Mesothelial cell of epicardium (in vitro differentiated cells): Measurements from ENCODE around the gene P2RX5. TPM values are rescaled to one million over a fixed set of nuclear protein-coding genes. Genes with fewer than 3 reads are reported as not detected.

Experiments
- DNase-seq, 2 experiments: peaks; one replicate each; pipeline ENCODE4 v3.0.0; 2021; ENCODE audit warnings: low spot score in 2 of 2; ENCODE audit not compliant: unreplicated experiment in 2 of 2
- H3K27ac Mint-ChIP-seq: 2 replicates; pipeline ENCODE4 v1.8.0; 2021; ENCODE audit warnings: mixed read lengths
- H3K27me3 Mint-ChIP-seq: 2 replicates; pipeline ENCODE4 v1.8.0; 2021; ENCODE audit warnings: low read depth, mixed read lengths
- H3K36me3 Mint-ChIP-seq: 2 replicates; pipeline ENCODE4 v1.8.0; 2021; ENCODE audit warnings: mixed read lengths
- H3K4me1 Mint-ChIP-seq: 2 replicates; pipeline ENCODE4 v1.8.0; 2021; ENCODE audit warnings: mixed read lengths
- H3K4me3 Mint-ChIP-seq: 2 replicates; pipeline ENCODE4 v1.8.0; 2021; ENCODE audit warnings: mild to moderate bottlenecking, moderate library complexity, mixed read lengths
- H3K9me3 Mint-ChIP-seq: 2 replicates; pipeline ENCODE4 v1.8.0; 2021; ENCODE audit warnings: mixed read lengths
- total RNA-seq: library from RNA; stranded (reverse); gene quantifications from 3 replicates; pipeline ENCODE4 v1.2.1, GENCODE V29; 2021
- TF ChIP-seq, protein P1 (sequence below): fragments of 200-600 bp; sonication (generic); IDR thresholded peaks from one replicate; pipeline ENCODE4 v1.5.0; 2021; ENCODE audit warnings: antibody characterized with exemption; ENCODE audit not compliant: unreplicated experiment

The P2RX5 gene
- total RNA-seq, 1 donor from 2014 or later = 0.18 TPM

DNA sequence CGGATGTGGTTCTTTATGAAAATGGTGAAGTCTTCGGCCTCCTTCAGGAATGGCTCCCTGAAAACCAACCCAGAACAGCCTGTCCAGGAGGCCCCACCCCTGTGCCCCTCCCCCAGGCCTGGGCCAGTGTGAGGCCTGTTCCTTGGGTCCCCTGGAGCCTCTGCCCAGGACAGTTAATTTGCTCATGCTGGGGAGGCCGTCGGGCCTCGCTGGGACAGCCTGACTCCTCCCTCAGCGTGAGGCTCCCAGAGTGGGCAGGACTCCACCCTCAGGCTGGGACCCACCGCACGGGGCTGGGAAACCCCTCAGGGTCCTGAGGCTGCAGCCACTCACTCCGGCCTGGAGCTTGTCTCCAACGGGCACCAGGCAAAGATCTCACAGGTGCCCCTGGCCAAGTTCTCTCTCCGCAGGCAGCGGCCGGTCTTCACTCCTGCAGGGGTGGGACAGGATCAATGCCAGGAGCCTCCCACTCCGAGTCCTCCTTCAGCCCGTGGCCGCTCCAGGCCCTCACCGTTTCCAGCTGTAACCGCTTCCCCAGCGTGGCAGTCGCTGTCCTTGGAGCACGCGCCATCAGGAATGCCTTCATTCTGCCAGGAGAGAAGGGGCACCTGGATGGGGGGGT lies 5.8 kb downstream of the P2RX5 start:
- H3K4me1 Mint-ChIP-seq = peaks cover 2% of the 10 kb centered on the region
- H3K27ac Mint-ChIP-seq = no peak overlapping the region

DNA sequence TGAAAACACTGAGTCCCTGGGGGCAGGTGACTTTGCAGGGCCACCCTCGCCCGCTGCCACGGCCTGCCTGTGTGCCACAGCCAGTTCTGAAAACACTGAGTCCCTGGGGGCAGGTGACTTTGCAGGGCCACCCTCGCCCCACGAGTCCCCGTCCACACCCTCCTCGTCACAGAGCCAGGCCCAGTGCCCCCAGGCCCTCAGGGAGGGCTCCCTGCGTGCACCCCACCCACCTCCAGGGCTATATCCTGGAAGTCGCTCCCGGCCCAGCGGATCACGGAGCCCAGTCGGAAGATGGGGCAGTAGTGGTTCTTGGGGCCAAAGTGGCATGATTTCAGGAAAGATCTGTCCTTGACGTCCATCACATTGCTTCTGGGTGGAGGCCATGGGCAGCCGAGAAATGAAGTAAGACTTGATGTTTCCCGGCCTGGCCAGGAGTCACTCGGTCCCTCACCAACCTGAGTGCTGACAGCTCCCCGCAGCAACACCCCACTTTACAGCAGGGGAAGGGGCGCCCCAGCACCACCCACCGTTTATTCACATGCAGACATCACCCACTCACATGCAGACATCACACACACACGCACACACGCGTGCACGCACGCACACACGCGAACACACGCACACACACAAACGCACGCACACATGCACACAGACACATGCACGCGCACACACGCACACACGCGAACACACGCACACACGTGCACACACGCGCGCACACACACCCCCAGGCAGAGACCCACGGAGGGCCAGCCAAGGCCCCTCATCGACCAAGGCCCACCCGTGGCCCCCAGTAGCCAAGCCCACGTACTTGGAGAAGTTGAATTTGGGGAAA lies 6.5 kb downstream of the P2RX5 start:
- TF ChIP-seq, protein P1, sequence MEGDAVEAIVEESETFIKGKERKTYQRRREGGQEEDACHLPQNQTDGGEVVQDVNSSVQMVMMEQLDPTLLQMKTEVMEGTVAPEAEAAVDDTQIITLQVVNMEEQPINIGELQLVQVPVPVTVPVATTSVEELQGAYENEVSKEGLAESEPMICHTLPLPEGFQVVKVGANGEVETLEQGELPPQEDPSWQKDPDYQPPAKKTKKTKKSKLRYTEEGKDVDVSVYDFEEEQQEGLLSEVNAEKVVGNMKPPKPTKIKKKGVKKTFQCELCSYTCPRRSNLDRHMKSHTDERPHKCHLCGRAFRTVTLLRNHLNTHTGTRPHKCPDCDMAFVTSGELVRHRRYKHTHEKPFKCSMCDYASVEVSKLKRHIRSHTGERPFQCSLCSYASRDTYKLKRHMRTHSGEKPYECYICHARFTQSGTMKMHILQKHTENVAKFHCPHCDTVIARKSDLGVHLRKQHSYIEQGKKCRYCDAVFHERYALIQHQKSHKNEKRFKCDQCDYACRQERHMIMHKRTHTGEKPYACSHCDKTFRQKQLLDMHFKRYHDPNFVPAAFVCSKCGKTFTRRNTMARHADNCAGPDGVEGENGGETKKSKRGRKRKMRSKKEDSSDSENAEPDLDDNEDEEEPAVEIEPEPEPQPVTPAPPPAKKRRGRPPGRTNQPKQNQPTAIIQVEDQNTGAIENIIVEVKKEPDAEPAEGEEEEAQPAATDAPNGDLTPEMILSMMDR = no peak
- Mint-ChIP-seq H3K27me3 (peaks cover 28% of the 10 kb centered on the region), H3K4me1 (no peaks in the 10 kb centered on the region), H3K9me3 (no peaks in the 10 kb centered on the region), H3K36me3 (no peaks in the 10 kb centered on the region), H3K27ac (no peak overlapping the region), H3K4me3 (no peak overlapping the region)
- no peak for DNase-seq

More for the DNA sequence above, 5.8 kb downstream of the P2RX5 start:
- H3K4me3 Mint-ChIP-seq = no peak overlapping the region
- TF ChIP-seq, protein P1 = no peak
- no peak for DNase-seq
- H3K27me3 Mint-ChIP-seq = peaks cover 36% of the 10 kb centered on the region
- no peaks in the 10 kb centered on the region for H3K9me3 Mint-ChIP-seq
- H3K36me3 Mint-ChIP-seq = no peaks in the 10 kb centered on the region

DNA sequence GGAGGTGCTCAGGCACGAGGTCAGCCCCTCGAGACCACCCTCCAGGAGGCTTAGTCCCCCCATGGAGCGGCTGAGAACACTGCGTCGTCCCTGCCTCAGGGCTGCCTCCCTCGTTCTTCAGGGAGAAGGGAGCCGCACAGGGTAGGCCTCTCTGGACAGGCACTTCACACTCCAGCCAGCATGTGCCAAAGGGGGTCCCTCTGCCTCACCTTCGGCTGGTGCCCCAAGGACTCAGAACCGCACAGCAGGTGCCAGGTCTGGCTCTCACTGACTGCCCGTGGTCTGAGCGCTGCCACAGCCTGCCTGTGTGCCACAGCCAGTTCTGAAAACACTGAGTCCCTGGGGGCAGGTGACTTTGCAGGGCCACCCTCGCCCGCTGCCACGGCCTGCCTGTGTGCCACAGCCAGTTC lies 7.1 kb downstream of the P2RX5 start:
- H3K27ac Mint-ChIP-seq = no peak overlapping the region
- H3K4me1 Mint-ChIP-seq = no peaks in the 10 kb centered on the region
- H3K4me3 Mint-ChIP-seq = no peak overlapping the region
- no peaks in the 10 kb centered on the region for H3K36me3 Mint-ChIP-seq
- no peak for DNase-seq
- no peaks in the 10 kb centered on the region for H3K9me3 Mint-ChIP-seq
- H3K27me3 Mint-ChIP-seq = peaks cover 25% of the 10 kb centered on the region
- TF ChIP-seq, protein P1 = no peak

DNA sequence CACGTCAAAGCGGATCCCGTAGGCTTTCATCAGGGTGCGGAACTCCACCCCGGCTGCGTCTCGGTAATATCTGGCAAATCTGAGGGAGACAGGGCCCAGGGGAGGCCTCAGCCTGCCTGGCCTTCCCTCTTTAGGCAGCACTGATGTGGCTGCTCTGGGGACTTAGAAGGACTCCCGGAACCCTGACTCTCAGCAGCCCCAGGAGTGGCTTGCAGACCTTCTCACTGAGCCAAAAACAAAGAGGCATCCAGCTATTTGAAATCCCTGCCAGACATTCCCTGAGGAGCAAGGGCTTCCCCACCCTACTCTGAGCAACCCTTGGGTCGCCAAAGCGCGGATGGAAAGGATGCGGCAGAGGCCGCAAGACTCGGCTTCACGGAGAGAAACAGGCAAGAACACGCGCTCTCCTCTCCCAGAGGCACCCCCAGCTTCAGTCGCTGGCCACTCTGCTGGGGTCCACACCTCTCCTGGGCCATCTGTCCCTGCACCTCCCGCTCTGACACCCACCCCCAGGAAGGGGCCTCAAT lies 7.9 kb downstream of the P2RX5 start:
- DNase-seq = no peak
- Mint-ChIP-seq H3K4me1 (no peaks in the 10 kb centered on the region), H3K4me3 (no peak overlapping the region), H3K27me3 (peaks cover 22% of the 10 kb centered on the region), H3K27ac (no peak overlapping the region), H3K9me3 (no peaks in the 10 kb centered on the region), H3K36me3 (no peaks in the 10 kb centered on the region)
- TF ChIP-seq, protein P1 = no peak

DNA sequence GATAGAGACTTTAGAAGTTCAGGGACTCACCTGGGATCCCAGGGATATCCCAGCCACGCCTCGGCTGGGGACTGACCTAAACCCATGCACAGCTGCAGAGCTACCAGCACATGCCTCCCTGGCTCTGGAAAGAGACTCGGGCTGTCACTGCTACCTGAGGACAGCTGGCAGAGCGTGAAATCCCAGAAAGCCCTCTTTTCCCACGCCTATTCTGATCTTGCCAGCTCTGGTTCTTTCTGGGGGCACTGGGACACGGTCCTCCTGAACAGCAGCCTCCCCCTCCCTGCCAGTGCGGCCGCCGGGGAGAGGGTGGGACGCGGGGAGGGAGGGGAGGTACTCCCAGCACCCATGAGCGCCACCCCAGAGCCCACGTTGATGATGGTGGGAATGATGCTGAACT lies 10.8 kb downstream of the P2RX5 start:
- H3K4me3 Mint-ChIP-seq = no peak overlapping the region
- no peaks in the 10 kb centered on the region for H3K36me3 Mint-ChIP-seq
- DNase-seq = no peak
- no peak overlapping the region for H3K27ac Mint-ChIP-seq
- H3K9me3 Mint-ChIP-seq = no peaks in the 10 kb centered on the region
- H3K4me1 Mint-ChIP-seq = no peaks in the 10 kb centered on the region
- TF ChIP-seq, protein P1 = no peak
- H3K27me3 Mint-ChIP-seq = peaks cover 25% of the 10 kb centered on the region
